Measurements from ENCODE around the gene EIF4ENIF1.
"Not testable (repeated sequence)": the region's sequence is repeated elsewhere in the genome, so short reads cannot be mapped to it uniquely, and the experiment has no call there.

The EIF4ENIF1 gene

GRCh38 chr22:31491218-31491962 is 1.7 kb upstream of the EIF4ENIF1 start:
- DNase-seq: no peak

- DNase-seq: peak; percentile 35
Measured at GRCh38 chr22:31490496-31490925, 869 bp upstream of the EIF4ENIF1 start.

GRCh38 chr22:31488988-31489617 is 539 bp downstream of the EIF4ENIF1 start:
- peak; percentile 15 for DNase-seq

- no peak for DNase-seq
Measured at GRCh38 chr22:31488346-31488883, 1.2 kb downstream of the EIF4ENIF1 start.

- DNase-seq: no peak
Measured at GRCh38 chr22:31486951-31487350, 2.7 kb downstream of the EIF4ENIF1 start.

GRCh38 chr22:31486369-31486768 is 3.3 kb downstream of the EIF4ENIF1 start:
- DNase-seq: not testable (repeated sequence)

GRCh38 chr22:31482470-31482869 is 7.2 kb downstream of the EIF4ENIF1 start:
- not testable (repeated sequence) for DNase-seq

- no peak for DNase-seq
Measured at GRCh38 chr22:31481129-31481528, 8.5 kb downstream of the EIF4ENIF1 start.

GRCh38 chr22:31477329-31477728 is 12.3 kb downstream of the EIF4ENIF1 start:
- DNase-seq: no peak

GRCh38 chr22:31475800-31476199 is 13.8 kb downstream of the EIF4ENIF1 start:
- DNase-seq: no peak

- no peak for DNase-seq
Measured at GRCh38 chr22:31474743-31475142, 14.9 kb downstream of the EIF4ENIF1 start.

GRCh38 chr22:31465307-31465706 is 24.3 kb downstream of the EIF4ENIF1 start:
- no peak for DNase-seq

GRCh38 chr22:31461699-31462098 is 27.9 kb downstream of the EIF4ENIF1 start:
- no peak for DNase-seq

GRCh38 chr22:31451709-31452571 is 37.7 kb downstream of the EIF4ENIF1 start:
- DNase-seq: no peak

GRCh38 chr22:31449506-31449905 is 40.1 kb downstream of the EIF4ENIF1 start:
- DNase-seq: no peak

- no peak for DNase-seq
Measured at GRCh38 chr22:31448382-31448781, 41.3 kb downstream of the EIF4ENIF1 start.

GRCh38 chr22:31447337-31447736 is 42.3 kb downstream of the EIF4ENIF1 start:
- DNase-seq: no peak

GRCh38 chr22:31446767-31447166 is 42.9 kb downstream of the EIF4ENIF1 start:
- DNase-seq: no peak

GRCh38 chr22:31446208-31446607 is 43.4 kb downstream of the EIF4ENIF1 start:
- DNase-seq: no peak

- DNase-seq: no peak
Measured at GRCh38 chr22:31445642-31446041, 44.0 kb downstream of the EIF4ENIF1 start.

GRCh38 chr22:31443516-31443915 is 46.1 kb downstream of the EIF4ENIF1 start:
- no peak for DNase-seq

GRCh38 chr22:31442768-31443489 is 46.7 kb downstream of the EIF4ENIF1 start:
- no peak for DNase-seq

- no peak for DNase-seq
Measured at GRCh38 chr22:31441652-31442051, 48.0 kb downstream of the EIF4ENIF1 start.
